WERI-Rb-1 (cell line): Measurements from ENCODE around the gene SPATA13.

Source experiments
- DNase-seq: peaks from one replicate; pipeline ENCODE4 v3.0.0-alpha.2; 2020
- H3K27ac ChIP-seq: fragments of 250-450 bp; sonication (Bioruptor Pico); 2 replicates; pipeline ENCODE4 v1.5.1; 2020; ENCODE audit warnings: mild to moderate bottlenecking, moderate library complexity
- H3K27me3 ChIP-seq: fragments of 250-450 bp; sonication (Bioruptor Pico); 2 replicates; pipeline ENCODE4 v1.5.1; 2021; ENCODE audit warnings: mild to moderate bottlenecking, low read depth, moderate library complexity; ENCODE audit not compliant: insufficient read depth, severe bottlenecking
- H3K36me3 ChIP-seq: fragments of 250-450 bp; sonication (Bioruptor Pico); 2 replicates; pipeline ENCODE4 v1.5.1; 2020; ENCODE audit warnings: mild to moderate bottlenecking, moderate library complexity
- H3K4me3 ChIP-seq: 2 replicates; pipeline ENCODE4 v1.5.1; 2011; ENCODE audit warnings: low read depth, mild to moderate bottlenecking, control low read depth, low read length
- H3K9me3 ChIP-seq: fragments of 250-450 bp; sonication (Bioruptor Pico); 2 replicates; pipeline ENCODE4 v1.5.1; 2021; ENCODE audit warnings: mild to moderate bottlenecking, moderate library complexity; ENCODE audit not compliant: severe bottlenecking
- CTCF ChIP-seq: IDR thresholded peaks from 2 replicates; pipeline ENCODE4 v1.5.1; 2011; ENCODE audit warnings: low read depth, mild to moderate bottlenecking, control low read depth, inconsistent platforms, low read length

The SPATA13 gene

DNA sequence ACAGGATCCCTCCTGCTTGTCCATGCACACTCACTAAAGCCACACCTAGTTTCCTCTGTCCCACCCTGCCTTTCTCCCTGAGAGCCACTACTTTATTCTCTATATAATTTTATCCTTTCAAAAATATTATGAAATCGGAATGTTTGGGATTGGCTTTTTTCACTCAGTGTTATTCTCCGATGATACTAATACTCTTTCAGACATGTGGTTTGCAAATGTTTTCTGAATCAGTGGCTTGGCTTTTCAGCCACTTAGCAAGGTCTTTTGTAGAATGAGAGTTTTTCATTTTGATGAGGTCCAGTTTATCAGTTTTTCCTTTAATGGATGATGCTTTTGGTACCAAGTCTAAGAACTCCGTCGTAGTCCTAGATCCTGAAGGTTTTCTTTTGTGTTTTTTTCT lies 11.6 kb downstream of the SPATA13 start:
- Histone ChIP-seq H3K4me3 (no peak overlapping the region), H3K27me3 (no peaks in the 10 kb centered on the region), H3K27ac (no peak overlapping the region), H3K36me3 (peaks cover 2% of the 10 kb centered on the region; the same call in 1 of the 2 replicates), H3K9me3 (no peaks in the 10 kb centered on the region)
- DNase-seq: no peak
- TF ChIP-seq CTCF: no peak

GRCh38 chr13:24173795-24174194 lies 13.3 kb downstream of the SPATA13 start:
- TF ChIP-seq CTCF: no peak

GRCh38 chr13:24175847-24176246 lies 15.3 kb downstream of the SPATA13 start:
- H3K9me3 ChIP-seq: no peaks in the 10 kb centered on the region
- no peaks in the 10 kb centered on the region for H3K36me3 ChIP-seq
- H3K27me3 ChIP-seq: no peaks in the 10 kb centered on the region
- no peak for TF ChIP-seq CTCF
- no peak overlapping the region for H3K4me3 ChIP-seq
- no peak overlapping the region for H3K27ac ChIP-seq
- no peak for DNase-seq

More at GRCh38 chr13:24173795-24174194, 13.3 kb downstream of the SPATA13 start:
- H3K4me3 ChIP-seq: no peak overlapping the region
- no peaks in the 10 kb centered on the region for H3K27me3 ChIP-seq
- DNase-seq: no peak
- no peaks in the 10 kb centered on the region for H3K36me3 ChIP-seq
- no peaks in the 10 kb centered on the region for H3K9me3 ChIP-seq
- H3K27ac ChIP-seq: no peak overlapping the region

DNA sequence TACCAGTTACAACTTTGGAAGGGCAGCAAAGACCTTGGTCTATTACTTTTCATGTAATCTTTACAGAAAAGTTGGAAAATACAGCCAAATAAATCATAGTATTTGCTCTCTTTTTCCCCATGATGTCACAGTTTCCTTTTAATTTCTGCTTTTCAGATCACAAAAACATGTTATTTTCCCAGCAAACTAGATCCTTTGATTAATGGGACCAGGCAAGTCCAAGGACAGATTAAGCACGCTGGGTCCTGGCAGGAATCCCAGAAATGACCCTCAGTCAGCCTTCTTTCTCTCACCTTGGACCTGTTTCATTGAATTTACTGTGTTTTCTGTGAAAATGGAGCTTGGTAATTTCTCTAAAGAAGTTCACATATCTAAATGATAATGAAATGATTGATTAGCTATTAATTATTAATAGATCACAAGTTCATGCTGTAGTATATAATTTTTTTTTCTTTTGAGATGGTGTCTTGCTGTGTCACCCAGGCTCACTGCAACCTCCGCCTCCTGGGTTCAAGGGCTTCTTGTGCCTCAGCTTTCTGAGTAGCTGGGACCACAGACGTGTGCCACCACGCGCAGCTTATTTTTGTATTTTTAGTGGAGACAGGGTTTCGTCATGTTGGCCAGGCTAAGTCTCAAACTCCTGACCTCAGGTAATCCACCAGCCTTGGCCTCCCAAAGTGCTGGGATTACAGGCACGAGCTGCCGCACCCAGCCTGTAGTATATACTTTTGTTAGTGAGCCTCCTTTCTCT lies 16.0 kb downstream of the SPATA13 start:
- Histone ChIP-seq H3K27ac (no peak overlapping the region), H3K4me3 (no peak overlapping the region)
- no peak for TF ChIP-seq CTCF

GRCh38 chr13:24178847-24179485 lies 18.4 kb downstream of the SPATA13 start:
- Histone ChIP-seq H3K36me3 (no peaks in the 10 kb centered on the region), H3K9me3 (no peaks in the 10 kb centered on the region), H3K27ac (no peak overlapping the region), H3K27me3 (no peaks in the 10 kb centered on the region), H3K4me3 (no peak overlapping the region)
- TF ChIP-seq CTCF: no peak
- DNase-seq: no peak

More for the DNA sequence above, 16.0 kb downstream of the SPATA13 start:
- Histone ChIP-seq H3K27me3 (no peaks in the 10 kb centered on the region), H3K9me3 (no peaks in the 10 kb centered on the region), H3K36me3 (no peaks in the 10 kb centered on the region)
- DNase-seq: no peak

- no peak for TF ChIP-seq CTCF
- Histone ChIP-seq H3K27me3 (no peaks in the 10 kb centered on the region), H3K4me3 (no peak overlapping the region), H3K9me3 (no peaks in the 10 kb centered on the region), H3K27ac (no peak overlapping the region), H3K36me3 (no peaks in the 10 kb centered on the region)
- DNase-seq: no peak
Observed at GRCh38 chr13:24179486-24179850, 18.9 kb downstream of the SPATA13 start.
